ENCODE results near the gene MLST8. TPM values are rescaled to one million over a fixed set of nuclear protein-coding genes. Genes with fewer than 3 reads are reported as not detected.
A peak's percentile ranks its signal among the peaks of the same experiment; 100 is the strongest.

Gene MLST8
- total RNA-seq, 4 donors from 2014 or later = 33.1 to 48.8 (median 42.8) TPM

DNA sequence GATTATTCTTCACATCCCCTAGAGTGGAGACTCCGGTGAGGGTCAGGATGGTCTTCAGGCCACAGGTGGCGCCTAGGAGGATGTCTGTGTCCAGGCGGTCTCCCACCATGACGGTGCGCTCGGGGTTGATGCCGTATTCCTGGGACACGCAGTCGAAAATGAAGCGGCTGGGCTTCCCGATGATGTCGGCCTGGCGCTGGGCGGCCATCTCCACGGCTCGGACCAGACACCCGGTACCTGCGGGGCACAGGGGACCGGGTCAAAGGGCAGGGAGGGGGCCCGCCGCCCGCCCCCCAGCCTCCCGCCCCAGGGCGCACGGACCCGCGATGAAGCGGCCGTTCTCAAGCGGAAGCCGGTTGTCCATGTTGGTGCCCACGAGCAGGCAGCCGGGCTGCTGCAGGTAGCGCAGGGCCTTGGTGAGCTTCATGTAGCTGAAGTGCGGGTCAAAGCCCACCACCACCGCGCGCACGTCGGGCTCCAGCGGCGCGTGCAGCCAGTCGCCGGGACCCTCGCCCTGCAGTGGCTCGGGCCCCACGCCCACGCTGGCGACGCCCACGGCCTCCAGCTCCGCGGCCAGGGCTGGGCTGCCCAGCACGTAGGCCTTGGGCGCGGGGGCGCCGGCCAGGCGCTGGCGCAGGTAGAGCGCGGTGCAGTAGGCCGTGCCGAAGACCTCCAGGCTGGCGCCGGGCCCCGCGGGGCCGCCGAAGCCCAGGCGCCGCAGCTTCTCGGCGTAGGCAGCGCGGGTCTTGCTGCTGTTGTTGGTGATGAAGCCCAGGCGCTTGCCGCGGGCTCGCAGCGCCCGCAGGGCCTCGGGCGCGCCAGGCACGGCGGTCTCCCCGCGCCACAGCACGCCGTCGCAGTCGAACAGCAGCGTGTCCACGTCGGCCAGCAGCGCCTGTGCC is 8.8 kb downstream of the MLST8 start:
- WGBS, 2 donors = 4 to 5% methylated on average over 4 to 9 of the region's 98 CpGs
- Histone ChIP-seq H3K9me3 (no peaks in the 10 kb centered on the region), H3K27me3 (no peaks in the 10 kb centered on the region), H3K4me1 (peaks cover 20 to 40% (median 25%) of the 10 kb centered on the region in 3 donors), H3K36me3 (peaks cover 2 to 16% (median 5%) of the 10 kb centered on the region in 3 donors), H3K4me3 (peak overlapping the region; percentile 59 to 92 (median 86)), H3K27ac (peak overlapping the region; percentile 44 to 89 (median 84))
- intact Hi-C loops (cut with DNase I) = no loop called here
- no peak for DNase-seq
- TF ChIP-seq, protein P1, sequence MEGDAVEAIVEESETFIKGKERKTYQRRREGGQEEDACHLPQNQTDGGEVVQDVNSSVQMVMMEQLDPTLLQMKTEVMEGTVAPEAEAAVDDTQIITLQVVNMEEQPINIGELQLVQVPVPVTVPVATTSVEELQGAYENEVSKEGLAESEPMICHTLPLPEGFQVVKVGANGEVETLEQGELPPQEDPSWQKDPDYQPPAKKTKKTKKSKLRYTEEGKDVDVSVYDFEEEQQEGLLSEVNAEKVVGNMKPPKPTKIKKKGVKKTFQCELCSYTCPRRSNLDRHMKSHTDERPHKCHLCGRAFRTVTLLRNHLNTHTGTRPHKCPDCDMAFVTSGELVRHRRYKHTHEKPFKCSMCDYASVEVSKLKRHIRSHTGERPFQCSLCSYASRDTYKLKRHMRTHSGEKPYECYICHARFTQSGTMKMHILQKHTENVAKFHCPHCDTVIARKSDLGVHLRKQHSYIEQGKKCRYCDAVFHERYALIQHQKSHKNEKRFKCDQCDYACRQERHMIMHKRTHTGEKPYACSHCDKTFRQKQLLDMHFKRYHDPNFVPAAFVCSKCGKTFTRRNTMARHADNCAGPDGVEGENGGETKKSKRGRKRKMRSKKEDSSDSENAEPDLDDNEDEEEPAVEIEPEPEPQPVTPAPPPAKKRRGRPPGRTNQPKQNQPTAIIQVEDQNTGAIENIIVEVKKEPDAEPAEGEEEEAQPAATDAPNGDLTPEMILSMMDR (IDR thresholded peaks at IDR 0.05) = no peak
- no peak for TF ChIP-seq POLR2A (IDR thresholded peaks at IDR 0.05)

DNA sequence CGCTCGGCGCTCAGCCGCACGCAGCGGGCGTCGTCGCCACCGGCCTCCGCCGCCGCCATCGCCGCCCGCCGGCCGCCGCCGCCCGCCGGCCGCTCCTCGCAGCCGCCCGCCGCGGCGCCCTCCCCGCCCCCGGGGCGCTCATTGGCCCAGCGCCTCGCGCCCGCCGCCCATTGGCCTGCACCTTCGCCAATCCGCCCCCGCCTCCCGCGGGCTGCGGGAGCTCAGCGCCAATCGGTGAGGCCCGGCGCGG is 9.4 kb downstream of the MLST8 start, which contains the start of gene PGP:
Gene PGP (minus strand): TSS at position 122 of the 250 bp plus-strand sequence. CDS start 63 bp downstream, at position 59.
- peak within 1 kb of the TSS; percentile 67 to 92 (median 86) for H3K4me3 ChIP-seq
- no peak for TF ChIP-seq POLR2A (IDR thresholded peaks at IDR 0.05)
- TF ChIP-seq, protein P1 (IDR thresholded peaks at IDR 0.05) = no peak
- H3K36me3 ChIP-seq = peaks cover 0 to 10% (median 0%) of the 10 kb centered on the region in 3 donors
- H3K27ac ChIP-seq = peak within 1 kb of the TSS; percentile 80 to 95 (median 92)
- no CpG with 5 or more reads among the region's 48 CpGs for WGBS, 2 donors
- no peaks in the 10 kb centered on the region for H3K27me3 ChIP-seq
- peaks cover 20 to 40% (median 25%) of the 10 kb centered on the region in 3 donors for H3K4me1 ChIP-seq
- no peaks in the 10 kb centered on the region for H3K9me3 ChIP-seq
- intact Hi-C loops (cut with DNase I) = no loop called here
- DNase-seq = no peak

DNA sequence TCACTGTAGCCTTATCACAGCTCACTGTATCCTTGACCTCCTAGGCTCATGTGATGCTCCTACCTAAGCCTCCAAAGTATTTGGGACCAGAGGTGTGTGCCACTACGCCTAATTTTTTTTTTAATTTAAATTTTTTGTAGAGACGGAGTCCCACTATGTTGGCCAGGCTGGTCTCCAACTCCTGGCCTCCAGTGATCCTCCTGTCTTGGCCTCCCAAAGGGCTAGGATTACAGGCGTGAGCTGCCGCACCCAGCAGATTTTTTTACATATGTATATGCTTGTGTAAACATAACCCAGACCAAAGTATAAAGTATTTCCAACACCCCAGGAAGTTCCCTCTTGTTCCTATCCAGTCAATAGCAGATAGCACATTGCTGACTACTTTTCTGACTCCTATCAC is 11.1 kb downstream of the MLST8 start:
- no peak for DNase-seq
- Histone ChIP-seq H3K4me3 (no peak overlapping the region), H3K4me1 (peaks cover 20 to 40% (median 25%) of the 10 kb centered on the region in 3 donors), H3K27me3 (no peaks in the 10 kb centered on the region), H3K9me3 (no peaks in the 10 kb centered on the region), H3K27ac (no peak overlapping the region), H3K36me3 (no peaks in the 10 kb centered on the region)
- TF ChIP-seq POLR2A (IDR thresholded peaks at IDR 0.05) = no peak
- TF ChIP-seq, protein P1 (IDR thresholded peaks at IDR 0.05) = no peak
- 90 to 95% methylated on average over 4 of the region's 4 CpGs for WGBS, 2 donors
- intact Hi-C loops (cut with DNase I) = no loop called here

DNA sequence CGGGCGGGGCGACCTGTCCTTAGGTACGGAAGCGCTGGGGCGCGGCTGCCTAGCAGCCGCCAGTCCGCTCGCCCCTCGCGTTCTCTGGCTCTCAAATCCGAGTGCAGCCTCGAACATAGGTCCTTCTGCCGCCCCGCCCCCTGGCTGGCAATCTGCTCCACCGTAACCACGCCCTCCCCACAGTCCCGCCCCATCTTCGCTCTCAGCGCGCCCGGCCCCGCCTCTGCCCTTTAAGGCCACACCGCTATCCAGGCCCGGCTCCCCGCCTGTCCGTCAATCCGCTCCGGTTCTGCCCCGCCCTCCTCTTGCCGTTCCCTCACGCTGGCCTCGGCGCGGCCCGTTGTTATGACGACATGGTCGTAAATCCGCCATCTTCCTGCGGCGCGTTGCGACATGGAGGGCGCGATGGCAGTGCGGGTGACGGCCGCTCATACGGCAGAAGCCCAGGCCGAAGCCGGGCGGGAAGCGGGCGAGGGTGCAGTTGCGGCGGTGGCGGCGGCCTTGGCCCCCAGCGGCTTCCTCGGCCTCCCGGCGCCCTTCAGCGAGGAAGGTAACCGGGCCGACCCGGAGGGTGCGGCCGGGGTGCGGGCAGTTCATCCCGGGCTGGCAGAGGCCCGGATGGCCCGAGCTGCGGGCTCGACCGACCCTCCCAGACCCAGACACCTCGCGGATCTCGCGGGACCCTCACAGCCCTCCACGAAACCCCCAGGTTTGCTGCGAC is 18.1 kb downstream of the MLST8 start, which contains the start of gene E4F1:
Gene E4F1 (plus strand): TSS at position 371 of the 721 bp plus-strand sequence. CDS start 23 bp downstream, at position 394.
- 0 to 1% methylated on average over 3 to 37 of the region's 82 CpGs for WGBS, 2 donors
- Histone ChIP-seq H3K4me3 (peak within 1 kb of the TSS; percentile 81 to 99 (median 81)), H3K27ac (peak within 1 kb of the TSS; percentile 89 to 95 (median 94)), H3K4me1 (peaks cover 12 to 45% (median 20%) of the 10 kb centered on the region in 3 donors), H3K27me3 (no peaks in the 10 kb centered on the region), H3K9me3 (no peaks in the 10 kb centered on the region), H3K36me3 (peaks cover 0 to 17% (median 2%) of the 10 kb centered on the region in 3 donors)
- intact Hi-C loops (cut with DNase I) = no loop called here
- peak; percentile 97 for DNase-seq
- peak in 3 of 4 donors; percentile 82 to 93 (median 93) for TF ChIP-seq POLR2A (IDR thresholded peaks at IDR 0.05)
- TF ChIP-seq, protein P1 (IDR thresholded peaks at IDR 0.05) = peak in 4 of 6 experiments; percentile 9 to 60 (median 34)
